ENCODE measurements around the gene NEURL1. TPM values are rescaled to one million over a fixed set of nuclear protein-coding genes. Genes with fewer than 3 reads are reported as not detected.

The NEURL1 gene
- total and polyA plus RNA-seq, 2 donors (not counting 1 experiment from before 2014, with no cell fraction given): 0.30 to 0.57 TPM

DNA sequence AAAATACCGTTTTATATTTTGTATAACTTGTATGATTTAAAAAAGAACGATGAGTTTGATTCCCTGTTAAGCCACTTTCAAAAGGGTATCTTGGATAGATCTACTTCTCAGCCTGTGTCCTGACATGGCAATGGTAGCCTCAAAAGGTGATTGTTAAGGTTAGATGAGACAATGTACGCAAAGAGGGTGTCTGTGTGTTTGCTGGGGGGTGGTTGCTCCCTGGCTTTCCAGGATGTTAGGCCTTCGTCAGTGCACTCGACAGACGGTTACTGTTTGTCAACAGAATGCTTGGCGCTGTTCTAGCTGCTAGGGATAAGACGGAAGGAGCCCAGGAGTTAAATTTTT is 90.3 kb downstream of the NEURL1 start:
- H3K36me3 ChIP-seq (replicated peaks in 1 of 2; ENCODE audit: control extremely low read depth in 1 of 2, control insufficient read depth in 1 of 2, extremely low read depth in 1 of 2, insufficient read depth in 2 of 2, low read length in 1 of 2): no peaks in the 10 kb centered on the region
- Mint-ChIP-seq H3K4me3 (peak overlapping the region; percentile 92), H3K27me3 (no peaks in the 10 kb centered on the region), H3K4me1 (peaks cover 7% of the 10 kb centered on the region), H3K9me3 (ENCODE audit: insufficient read depth) (no peaks in the 10 kb centered on the region), H3K27ac (peak overlapping the region; percentile 82)
- ATAC-seq (ENCODE audit: low read depth): no peak
- CTCF ChIA-PET: interaction anchor here (1.0 to 1.4 kb wide), 3 partner anchors 10 to 102 kb away, joined by 3 to 4 read pairs (median 4); no protein-coding TSS in a partner anchor
- peak overlapping the region; percentile 74 for H3K4me2 ChIP-seq (replicated peaks; ENCODE audit: low read depth, low read length, poor library complexity, severe bottlenecking)
- H3K4me3 ChIP-seq (ENCODE audit: control extremely low read depth in 1 of 5, extremely low read depth in 1 of 5, insufficient read depth in 1 of 5, low read depth in 2 of 5, low read length in 4 of 5): peak overlapping the region; percentile 53 to 65 (median 64)
- no peaks in the 10 kb centered on the region for H3K27me3 ChIP-seq (replicated peaks in 1 of 4; ENCODE audit: control extremely low read depth in 1 of 4, control insufficient read depth in 3 of 4, insufficient read depth in 4 of 4, low read length in 3 of 4)
- H3K9me3 ChIP-seq (ENCODE audit: control extremely low read depth in 1 of 3, control insufficient read depth in 2 of 3, insufficient read depth in 1 of 3, low read length in 2 of 3): peaks cover 0 to 8% (median 0%) of the 10 kb centered on the region in 3 donors
- no peak for DNase-seq
- H3K4me1 ChIP-seq (ENCODE audit: control insufficient read depth in 2 of 2, insufficient read depth in 2 of 2, low read length in 2 of 2): peaks cover 3% of the 10 kb centered on the region in 2 donors
- TF ChIP-seq EZH2 (IDR thresholded peaks at IDR 0.05; ENCODE audit: borderline replicate concordance, insufficient read depth, low read depth, low read length, poor library complexity, severe bottlenecking) (no peak), CTCF (IDR thresholded peaks at IDR 0.05) (no peak)
- H3K9ac ChIP-seq (ENCODE audit: low read length): peak overlapping the region; percentile 70
- POLR2A ChIA-PET: no interaction called here
- 37% methylated on average over 6 of the region's 8 CpGs for WGBS (ENCODE audit: insufficient coverage)
- H3K27ac ChIP-seq (ENCODE audit: low read length in 2 of 2): peak overlapping the region in 1 of 2 donors; percentile 41
- no peaks in the 10 kb centered on the region for H3K79me2 ChIP-seq (ENCODE audit: control insufficient read depth, insufficient read depth, low read length)
- intact Hi-C loops (cut with micrococcal nuclease): loop anchor here (1.0 kb wide), 1 partner anchor 108 kb away; no protein-coding TSS in a partner anchor
- peak overlapping the region; percentile 79 for H2AFZ ChIP-seq (ENCODE audit: insufficient read depth, low read depth, low read length, poor library complexity, severe bottlenecking)
- no peaks in the 10 kb centered on the region for H4K20me1 ChIP-seq (ENCODE audit: control insufficient read depth, insufficient read depth, low read length, poor library complexity, severe bottlenecking)

- peak overlapping the region; percentile 70 for H3K9ac ChIP-seq (ENCODE audit: low read length)
- Mint-ChIP-seq H3K27ac (peak overlapping the region; percentile 82), H3K4me3 (peak overlapping the region; percentile 92), H3K4me1 (peaks cover 7% of the 10 kb centered on the region), H3K9me3 (ENCODE audit: insufficient read depth) (no peaks in the 10 kb centered on the region), H3K27me3 (no peaks in the 10 kb centered on the region)
- DNase-seq: peak; percentile 86
- peak overlapping the region in 1 of 2 donors; percentile 41 for H3K27ac ChIP-seq (ENCODE audit: low read length in 2 of 2)
- WGBS (ENCODE audit: insufficient coverage): 7% methylated on average over 111 of the region's 111 CpGs
- intact Hi-C loops (cut with micrococcal nuclease): loop anchor here (1.0 kb wide), 1 partner anchor 108 kb away; no protein-coding TSS in a partner anchor
- peak overlapping the region; percentile 53 to 65 (median 64) for H3K4me3 ChIP-seq (ENCODE audit: control extremely low read depth in 1 of 5, extremely low read depth in 1 of 5, insufficient read depth in 1 of 5, low read depth in 2 of 5, low read length in 4 of 5)
- H3K27me3 ChIP-seq (replicated peaks in 1 of 4; ENCODE audit: control extremely low read depth in 1 of 4, control insufficient read depth in 3 of 4, insufficient read depth in 4 of 4, low read length in 3 of 4): no peaks in the 10 kb centered on the region
- peaks cover 3% of the 10 kb centered on the region in 2 donors for H3K4me1 ChIP-seq (ENCODE audit: control insufficient read depth in 2 of 2, insufficient read depth in 2 of 2, low read length in 2 of 2)
- TF ChIP-seq CTCF (IDR thresholded peaks at IDR 0.05) (no peak), EZH2 (IDR thresholded peaks at IDR 0.05; ENCODE audit: borderline replicate concordance, insufficient read depth, low read depth, low read length, poor library complexity, severe bottlenecking) (no peak)
- H3K79me2 ChIP-seq (ENCODE audit: control insufficient read depth, insufficient read depth, low read length): no peaks in the 10 kb centered on the region
- ATAC-seq (ENCODE audit: low read depth): peak; percentile 76
- peak overlapping the region; percentile 79 for H2AFZ ChIP-seq (ENCODE audit: insufficient read depth, low read depth, low read length, poor library complexity, severe bottlenecking)
- H3K9me3 ChIP-seq (ENCODE audit: control extremely low read depth in 1 of 3, control insufficient read depth in 2 of 3, insufficient read depth in 1 of 3, low read length in 2 of 3): peaks cover 0 to 8% (median 0%) of the 10 kb centered on the region in 3 donors
- no peaks in the 10 kb centered on the region for H4K20me1 ChIP-seq (ENCODE audit: control insufficient read depth, insufficient read depth, low read length, poor library complexity, severe bottlenecking)
- POLR2A ChIA-PET: interaction anchor here (0.6 kb wide), 2 partner anchors 53 to 107 kb away, joined by 3 to 7 read pairs; no protein-coding TSS in a partner anchor
- H3K4me2 ChIP-seq (replicated peaks; ENCODE audit: low read depth, low read length, poor library complexity, severe bottlenecking): peak overlapping the region; percentile 74
- CTCF ChIA-PET: interaction anchor here (1.3 to 1.4 kb wide), 2 partner anchors 9 to 102 kb away, joined by 3 to 4 read pairs; no protein-coding TSS in a partner anchor
- no peaks in the 10 kb centered on the region for H3K36me3 ChIP-seq (replicated peaks in 1 of 2; ENCODE audit: control extremely low read depth in 1 of 2, control insufficient read depth in 1 of 2, extremely low read depth in 1 of 2, insufficient read depth in 2 of 2, low read length in 1 of 2)
Measured at GRCh38 chr10:103584216-103585010, 90.9 kb downstream of the NEURL1 start.
